ENCODE results near the gene SLC38A8.
A peak's percentile ranks its signal among the peaks of the same experiment; 100 is the strongest.

The SLC38A8 gene

DNA sequence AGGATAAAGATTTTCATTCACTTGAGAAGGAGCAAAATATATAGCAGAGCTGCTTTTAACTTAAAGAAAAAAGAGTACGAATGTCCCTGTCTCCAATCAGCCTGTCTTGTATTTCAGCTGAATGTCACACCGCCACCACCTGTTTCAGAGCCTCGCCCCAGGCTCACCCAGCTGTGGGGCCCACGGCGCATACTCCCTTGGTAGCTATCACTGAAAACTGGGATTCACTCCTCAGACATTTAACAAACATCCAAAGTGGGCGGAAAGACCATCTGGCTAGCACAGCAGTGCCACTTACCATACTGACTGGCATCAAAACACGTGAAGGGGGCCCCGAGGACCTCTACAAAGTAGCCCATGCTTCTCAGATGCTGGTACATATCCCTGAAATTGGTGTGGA, 25.4 kb upstream of the SLC38A8 start:
- DNase-seq, result no peak

DNA sequence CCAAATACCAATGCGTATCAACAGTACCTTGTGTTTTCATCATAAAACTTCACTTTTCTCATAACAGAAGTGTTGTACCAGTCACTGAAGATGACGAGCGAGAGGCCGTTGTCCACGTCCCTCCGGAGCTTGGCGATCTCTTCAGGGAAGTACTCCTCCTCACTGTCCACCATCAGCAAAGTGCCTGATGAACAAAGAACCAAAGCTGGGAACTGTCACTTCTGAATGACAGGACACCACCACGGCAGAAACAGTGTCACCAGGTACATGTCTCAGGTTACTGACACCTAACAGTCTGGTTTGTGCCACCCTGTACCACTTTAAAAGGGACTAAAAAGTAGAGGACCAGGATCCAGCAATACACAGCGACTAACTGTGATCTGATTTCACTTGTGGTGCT, 25.0 kb upstream of the SLC38A8 start:
- no peak for DNase-seq

DNA sequence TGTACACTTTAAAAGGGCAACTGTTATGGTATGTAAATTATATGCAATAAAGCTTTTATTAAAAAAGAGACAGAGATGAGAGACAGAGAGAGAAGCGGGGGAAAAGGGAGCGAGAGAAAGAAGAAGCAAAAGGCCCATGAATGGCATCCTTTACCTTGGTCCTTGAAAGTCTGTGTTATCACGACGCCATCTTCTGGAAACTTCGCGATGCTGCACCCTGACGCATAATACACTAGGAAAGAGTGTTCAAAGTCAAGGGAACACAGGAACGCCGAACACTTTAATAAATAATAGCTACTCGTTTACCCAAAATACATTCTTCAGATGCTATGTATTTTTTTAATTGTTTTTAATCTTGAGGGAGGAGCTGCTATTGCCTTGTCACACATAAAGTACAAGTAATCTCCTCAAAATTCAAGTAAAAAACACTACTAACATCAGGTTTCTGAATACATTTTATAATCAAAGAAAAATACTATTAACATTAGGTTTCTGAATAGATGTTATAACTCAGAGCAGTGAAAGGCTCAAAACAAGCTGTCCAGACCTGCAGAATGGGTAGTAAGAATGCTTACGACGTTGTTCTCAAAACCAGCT, 23.0 kb upstream of the SLC38A8 start:
- DNase-seq, result peak; percentile 52

DNA sequence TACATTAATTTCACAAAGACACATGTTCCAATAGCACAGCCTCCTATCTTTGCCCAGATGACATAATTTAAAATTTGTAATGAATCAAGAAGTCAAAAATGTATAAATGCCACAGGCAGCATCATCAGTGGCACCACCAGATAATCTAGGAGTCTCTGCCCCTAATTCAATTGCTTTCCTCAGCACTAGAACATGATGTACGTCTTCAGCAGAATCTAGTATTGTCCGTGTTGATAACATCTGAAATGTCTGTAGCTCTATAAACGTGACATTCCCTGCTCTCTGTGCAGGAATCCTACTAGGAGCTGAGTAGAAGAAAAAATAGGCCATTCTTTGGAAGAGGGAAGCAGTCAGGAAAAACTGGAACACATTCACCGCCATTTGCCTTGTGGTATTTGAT, 21.4 kb upstream of the SLC38A8 start:
- DNase-seq, result no peak

DNA sequence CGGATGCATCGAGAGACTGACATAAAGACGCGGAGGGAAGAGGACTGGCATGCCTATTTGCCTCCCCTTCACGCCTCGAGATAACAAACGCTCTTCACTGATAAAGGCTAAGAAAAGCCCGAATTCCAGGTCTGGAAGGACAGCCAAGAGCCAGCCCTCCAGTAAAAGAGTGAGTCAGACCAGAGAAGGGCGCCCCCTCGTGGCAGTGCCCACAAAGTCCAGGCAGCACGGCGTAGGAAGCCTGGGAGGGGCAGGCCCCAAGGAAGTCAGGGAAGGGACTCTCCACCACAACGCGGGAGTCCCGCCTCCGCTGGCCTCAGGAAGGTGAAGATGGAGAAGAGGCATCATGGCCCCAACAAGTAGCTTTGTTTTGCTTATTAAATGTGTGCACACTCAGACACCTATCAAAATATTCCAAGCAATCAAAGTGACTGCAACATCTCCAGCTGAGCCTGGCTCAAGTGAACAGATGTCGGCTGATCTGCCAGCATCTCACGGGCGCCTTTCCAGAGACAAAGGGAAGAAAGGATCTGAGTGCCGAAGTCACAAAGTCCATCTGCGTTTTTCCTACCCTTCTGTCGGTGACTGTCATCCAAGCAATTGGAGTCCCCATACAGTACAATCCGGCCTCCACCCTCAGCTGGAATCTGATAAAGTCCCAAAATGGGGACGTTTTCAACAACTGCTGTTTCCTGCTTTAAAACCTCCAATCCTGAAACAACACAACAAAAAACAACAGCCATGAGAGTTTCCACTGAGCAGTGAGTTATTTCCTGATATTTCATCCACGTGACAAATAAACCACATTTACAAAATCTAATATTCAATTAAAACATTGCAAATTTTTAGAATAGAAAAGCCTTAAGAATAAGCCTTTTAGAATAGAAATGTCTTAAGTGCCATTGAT, 20.4 kb upstream of the SLC38A8 start:
- DNase-seq, result peak; percentile 64

DNA sequence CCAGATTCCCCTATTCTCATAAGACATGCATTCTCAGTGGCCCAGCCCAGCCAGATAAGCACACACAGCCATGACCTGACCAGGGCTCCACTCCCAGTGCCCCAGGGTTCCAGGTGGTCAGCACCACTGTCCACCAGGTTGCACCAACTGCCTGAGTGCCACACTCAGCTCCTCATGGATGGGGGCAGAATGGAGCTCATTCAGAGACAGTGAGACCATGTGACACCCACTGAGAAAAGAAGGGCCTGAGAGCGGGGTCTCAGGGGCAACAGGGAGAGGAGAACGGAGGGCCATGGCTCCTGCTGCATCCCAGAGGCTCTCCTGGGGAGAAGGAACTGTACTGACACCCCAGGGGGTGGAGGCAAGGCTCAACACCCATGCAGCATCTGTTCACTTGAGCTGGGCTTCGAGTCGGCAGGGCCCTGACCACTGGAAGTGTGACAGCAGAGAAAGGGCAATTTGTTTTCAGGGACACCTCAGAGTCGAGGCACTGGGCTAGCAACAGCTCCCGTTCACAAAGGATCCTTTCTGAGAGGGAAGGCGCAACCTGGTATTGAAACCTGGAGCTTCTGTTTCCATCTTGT, 18.7 kb upstream of the SLC38A8 start:
- DNase-seq, result no peak

DNA sequence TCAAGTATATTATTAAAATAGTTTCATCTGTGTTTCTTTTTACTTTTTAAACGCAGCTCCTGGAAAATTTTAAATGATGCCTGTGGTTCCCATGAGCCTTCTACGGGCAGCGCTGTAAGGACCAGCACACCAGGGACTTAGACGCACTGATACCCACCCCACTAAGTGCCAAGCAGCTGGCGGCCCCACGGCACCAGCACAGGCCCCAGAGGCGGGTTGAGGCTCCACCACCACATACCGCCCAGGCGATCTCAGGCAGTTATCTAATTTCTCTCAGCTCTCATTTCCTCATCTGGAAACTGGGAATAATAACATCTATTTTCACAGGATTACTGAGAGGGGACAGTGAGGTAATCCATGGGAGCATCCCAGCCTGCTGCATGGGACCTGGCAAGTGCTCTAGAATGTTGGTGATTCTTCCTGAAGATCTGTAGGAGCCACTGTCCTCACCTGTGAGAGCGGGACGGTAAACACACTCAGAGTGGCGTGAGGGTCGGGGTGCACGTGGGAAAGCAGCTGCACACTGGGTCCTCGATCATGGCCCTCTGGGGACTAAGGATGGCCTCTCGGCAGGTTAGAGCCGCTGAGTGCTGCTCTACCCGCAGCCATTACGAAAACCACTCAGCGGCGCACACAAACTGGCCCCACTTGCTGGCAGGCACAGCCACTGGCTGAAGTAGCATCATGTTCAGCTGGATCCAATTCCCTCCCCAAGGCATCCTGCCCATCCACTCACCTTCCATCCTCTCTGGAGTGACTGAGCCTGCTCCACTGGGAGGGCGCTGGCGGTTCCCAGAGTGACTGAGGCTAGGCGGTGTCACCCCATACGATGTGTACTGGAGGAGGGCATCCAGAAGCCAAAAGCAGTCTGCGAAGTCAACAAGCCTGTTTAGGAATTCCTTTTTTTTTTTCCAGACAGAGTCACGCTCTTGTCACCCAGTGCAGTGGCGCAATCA, 17.6 kb upstream of the SLC38A8 start:
- DNase-seq, result no peak

DNA sequence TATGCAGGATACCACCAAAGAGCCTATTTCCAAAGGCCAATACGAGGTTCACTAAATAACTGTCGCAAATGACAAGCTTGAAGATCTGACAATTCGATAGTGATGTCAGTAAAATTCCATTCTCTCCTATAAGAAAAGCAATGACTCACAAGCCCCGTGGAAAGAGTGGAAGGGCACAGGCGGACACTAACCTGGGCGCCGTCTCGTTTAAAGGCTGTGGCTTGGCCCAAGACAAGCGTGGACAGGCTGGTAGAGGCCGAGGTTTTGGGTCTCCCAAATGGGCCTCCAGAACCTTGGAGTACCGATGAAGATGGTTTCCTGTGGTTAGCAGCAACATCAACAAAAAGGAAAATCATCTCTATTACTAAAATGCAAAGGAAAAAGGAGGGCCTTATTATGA, 16.5 kb upstream of the SLC38A8 start:
- DNase-seq, result no peak

DNA sequence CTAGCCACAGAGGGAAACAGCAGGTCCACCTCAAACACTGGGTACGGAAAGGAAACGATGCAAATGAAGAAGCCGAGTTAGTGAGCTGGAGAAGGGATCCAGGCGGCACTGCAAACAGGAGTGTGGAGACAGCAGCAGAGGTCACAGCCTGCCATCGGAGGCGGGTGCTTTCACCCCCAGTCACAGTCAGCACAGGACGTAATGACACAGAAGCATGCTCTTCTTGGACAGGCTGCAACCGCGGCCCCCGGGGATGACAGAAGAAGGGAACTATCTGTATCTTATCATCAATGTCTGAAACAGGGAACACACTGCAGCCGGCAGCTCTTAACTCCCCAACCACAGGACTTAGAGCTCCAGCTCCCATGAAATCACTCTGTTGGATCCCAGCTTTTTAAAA, 16.1 kb upstream of the SLC38A8 start:
- no peak for DNase-seq

DNA sequence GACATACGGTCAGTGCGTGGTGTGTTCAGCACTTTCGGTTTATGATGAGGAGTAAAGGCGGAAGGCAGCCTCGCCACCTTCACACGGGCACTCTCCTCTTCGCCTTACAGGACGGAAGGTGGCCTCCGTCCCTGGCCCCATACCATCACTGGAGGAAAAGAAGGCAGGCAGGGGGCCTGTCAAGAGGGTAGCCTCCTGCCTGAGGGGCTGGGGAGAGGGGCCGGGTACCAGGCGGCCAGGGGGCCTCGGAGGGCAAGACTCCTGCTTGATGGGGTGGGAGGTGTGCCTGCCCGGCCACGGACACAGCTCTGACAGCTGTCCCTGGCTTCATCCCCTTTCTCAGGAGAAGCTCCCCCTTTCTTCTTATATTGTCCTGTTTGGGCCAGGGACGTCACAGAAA, 15.6 kb upstream of the SLC38A8 start:
- no peak for DNase-seq

DNA sequence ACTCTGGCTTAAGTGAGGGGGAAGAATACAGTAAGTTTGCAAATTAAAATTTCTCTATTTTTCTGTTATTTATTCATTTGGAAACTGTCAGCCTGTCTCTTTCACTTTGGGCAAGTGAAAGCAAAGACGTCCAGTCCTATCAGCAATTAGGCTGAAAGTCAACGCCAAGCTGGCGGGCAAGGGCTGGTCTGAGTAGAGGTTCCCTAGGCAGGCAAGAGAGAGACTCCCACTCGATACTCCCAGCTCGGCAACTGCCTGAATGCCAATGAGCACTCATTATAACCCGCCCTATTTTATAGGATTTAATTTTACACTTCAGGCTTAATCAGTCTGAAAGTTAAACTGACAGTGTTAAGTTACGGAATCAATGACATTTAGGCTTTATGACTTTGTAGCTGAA, 14.3 kb upstream of the SLC38A8 start:
- DNase-seq, result no peak

DNA sequence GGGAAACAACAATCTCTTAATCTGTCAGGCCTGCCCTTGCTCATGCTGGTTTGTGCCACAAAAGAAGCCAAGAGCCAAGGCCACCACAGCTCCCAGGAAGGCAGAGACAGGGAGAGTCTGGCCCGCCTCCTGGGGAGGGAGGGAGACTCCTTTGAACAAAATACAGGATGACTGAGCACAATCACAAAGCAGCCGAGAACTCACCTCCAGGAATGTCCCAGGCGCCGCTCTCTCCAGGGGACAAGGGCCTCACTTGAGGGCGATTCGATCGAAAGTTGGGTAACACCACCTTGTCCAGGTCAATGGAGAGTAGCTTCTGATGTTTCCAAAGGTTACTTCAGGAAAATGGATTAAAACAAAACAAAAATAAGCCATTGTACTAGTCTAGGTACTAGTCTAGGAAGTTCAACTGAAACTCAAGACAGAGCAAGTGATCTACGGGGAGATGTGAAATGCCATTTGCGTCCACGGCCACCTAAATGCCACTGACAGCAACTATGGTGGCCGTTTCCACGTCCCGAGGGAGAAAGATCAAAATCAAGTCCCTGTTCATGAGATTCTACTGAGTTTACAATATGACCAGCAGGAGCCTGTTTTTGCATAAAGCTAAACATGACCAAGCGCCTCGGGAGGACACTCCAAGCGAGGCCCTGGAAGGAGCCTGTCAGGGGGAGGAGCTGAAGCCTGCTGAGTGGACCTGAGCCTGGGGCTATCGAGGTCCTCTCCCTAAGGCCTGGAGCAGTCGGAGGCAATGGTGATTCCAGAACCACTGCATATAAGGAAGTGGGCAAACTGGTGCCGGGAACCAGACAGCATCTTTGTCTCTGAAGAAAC, 13.4 kb upstream of the SLC38A8 start:
- DNase-seq, result no peak

DNA sequence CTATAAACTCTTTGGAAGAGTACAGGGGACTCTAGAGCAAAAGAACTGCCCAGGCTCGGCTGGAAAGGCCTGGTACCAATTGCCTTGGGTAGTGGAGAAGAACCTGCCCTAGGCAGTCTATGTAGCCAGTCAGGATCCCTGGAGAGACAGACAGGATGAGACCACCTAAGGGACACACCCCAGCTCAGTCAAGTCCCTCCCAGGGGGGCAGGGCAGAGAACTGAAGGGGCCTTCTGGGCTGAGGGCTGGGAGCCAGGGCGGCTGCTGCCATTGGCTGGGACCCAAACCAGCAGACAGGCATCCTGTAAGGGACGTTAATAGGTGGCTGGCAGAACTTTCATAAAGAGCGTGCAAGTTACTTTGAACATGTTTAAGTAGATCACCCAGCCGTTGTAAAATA, 12.8 kb upstream of the SLC38A8 start:
- no peak for DNase-seq

DNA sequence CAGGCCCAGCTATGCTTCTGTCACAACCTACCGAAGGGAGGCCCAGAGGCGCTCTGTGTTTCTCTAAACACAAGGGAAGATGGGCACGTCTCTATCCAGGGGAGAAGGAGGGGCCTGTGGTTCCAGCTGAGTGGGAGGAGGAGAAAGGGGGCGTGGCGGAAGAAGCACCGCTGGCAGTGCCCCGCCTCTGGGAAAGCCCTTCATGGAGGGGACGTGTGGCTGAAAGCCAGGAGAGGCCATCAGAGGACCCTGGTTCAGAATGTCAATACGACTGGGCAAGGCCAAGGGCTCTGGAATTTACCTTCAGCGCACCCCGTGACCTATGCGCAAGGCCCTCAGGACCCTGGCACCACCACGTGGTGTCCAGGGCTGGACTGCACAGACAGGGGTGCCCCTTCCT, 12.3 kb upstream of the SLC38A8 start:
- DNase-seq, result no peak

DNA sequence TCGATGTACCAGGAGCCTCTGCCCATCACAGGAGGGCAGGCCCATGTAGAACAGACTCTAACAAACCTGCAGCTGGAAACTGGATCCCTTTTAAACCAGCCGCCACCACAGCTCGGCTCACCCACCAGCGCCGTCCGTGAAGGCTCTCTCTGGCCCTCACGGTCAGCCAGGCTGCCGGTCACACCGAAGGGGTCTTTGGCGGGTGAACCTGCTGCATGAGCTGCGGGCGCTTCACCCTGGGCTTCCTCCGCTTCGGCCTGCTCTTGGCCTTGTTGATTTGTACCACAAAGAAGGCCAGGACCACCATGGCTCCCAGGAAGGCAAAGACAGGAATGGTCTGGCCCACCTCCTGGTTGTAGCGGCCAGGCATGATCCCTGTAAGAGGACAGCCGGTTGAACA, 11.7 kb upstream of the SLC38A8 start:
- no peak for DNase-seq

DNA sequence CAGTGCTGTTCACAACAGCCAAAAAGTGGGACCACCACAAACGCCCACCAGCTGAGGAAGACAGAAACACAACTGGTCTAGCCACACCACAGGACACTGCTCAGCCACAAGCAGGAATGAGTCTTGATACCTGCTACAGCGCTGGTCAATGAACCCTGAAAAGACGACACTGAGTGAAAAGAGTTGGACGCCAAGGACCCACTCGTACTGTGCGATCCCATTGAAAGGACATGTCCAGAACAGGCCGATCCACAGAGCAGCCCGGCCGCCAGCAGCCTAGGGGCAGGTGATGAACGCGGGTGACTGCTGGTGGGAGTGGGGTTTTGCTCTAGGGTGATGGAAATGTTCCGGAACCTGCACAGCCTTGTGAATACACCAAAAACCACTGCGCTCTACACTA, 10.6 kb upstream of the SLC38A8 start:
- no peak for DNase-seq

DNA sequence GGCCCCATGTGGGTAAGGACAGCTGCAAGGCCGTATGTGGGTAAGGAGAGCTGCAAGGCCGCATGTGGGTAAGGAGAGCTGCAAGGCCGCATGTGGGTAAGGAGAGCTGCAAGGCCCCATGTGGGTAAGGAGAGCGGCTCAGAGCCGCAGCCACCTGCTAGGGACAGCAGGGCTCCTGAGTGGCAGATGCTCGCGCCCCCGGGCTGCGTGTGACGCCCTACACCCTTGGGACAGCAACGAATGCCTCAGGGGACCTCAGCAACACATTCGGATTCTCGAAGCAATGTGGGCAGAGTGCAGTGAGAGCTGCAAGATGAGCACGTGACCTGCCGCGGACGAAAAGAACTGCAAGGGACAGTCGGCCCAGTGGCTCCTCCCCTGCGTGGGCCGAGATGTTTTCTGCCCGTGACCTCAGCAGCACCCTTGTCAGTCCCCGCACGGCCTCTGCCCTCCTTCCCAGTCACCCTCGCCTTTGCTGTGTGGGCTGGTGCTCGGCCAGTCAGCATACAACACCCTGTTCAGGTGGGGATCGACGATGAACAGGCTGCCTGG, 9.6 kb upstream of the SLC38A8 start:
- DNase-seq, result no peak

DNA sequence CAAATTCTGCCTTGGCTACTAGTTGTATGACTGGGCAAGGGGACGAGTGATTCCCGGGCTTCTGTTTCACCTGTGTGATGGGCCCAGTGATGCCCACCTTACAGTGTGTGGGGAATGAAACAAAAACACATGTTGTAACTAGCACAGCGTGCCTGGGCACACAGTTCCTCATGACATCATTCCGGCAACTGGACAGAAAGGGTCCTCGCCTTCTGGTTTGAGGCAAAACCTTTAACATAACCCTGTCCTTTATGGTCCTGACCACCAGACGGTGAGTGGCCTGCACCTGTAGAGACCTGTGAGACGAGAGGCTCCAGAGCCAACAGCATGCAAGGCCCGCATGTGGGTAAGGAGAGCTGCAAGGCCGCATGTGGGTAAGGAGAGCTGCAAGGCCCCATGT, 7.7 kb upstream of the SLC38A8 start:
- DNase-seq, result no peak

DNA sequence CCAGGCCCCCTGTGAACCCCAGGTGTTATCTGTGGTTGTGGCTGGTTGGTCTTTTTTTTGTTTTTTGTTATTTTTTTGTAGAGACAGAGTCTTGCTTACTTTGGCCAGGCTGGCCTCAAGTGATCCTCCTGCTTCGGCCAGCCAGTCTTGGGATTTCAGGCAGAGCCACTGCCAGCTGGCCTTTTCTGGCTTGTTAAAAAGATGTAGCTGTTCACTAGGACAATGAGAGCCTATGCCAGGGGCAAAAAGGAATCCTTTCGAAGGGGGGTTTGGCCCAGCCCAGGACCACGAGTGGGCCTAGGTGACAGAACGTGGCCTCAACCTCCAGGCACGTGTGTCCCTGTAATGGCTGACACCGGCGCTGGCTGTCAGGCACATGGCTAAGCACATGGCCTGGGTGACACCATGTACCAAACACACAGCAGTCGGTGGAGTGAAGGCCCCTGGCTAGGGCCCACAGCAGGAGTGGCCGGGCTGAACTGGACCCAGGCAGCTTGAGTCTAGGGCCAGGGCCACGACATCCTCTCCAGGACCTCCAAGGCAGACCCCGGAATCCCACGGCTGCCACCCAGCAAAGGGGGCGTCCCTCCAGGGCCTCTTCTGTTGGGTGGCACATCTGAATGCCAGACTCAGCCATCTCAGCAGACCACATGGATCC, 6.9 kb upstream of the SLC38A8 start:
- no peak for DNase-seq

DNA sequence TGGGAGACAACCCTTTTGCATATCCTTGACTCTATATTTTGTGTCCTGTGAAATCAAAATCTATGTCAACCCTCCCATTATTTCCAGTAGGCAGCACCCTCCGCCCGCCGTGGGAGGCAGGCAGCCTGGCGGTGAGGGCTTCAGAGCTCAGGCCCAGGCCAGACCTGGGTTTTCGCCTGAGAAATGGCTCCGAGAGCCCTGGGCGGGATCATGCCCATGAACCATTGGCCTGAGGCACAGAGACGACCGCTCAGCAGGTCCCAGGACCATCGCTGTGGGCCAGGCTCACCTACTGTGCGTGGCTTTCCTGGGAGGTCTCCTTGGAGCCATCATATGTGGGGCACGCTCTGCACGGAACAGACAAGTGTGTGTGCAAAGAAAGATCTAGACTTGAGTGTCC, 6.3 kb upstream of the SLC38A8 start:
- no peak for DNase-seq

DNA sequence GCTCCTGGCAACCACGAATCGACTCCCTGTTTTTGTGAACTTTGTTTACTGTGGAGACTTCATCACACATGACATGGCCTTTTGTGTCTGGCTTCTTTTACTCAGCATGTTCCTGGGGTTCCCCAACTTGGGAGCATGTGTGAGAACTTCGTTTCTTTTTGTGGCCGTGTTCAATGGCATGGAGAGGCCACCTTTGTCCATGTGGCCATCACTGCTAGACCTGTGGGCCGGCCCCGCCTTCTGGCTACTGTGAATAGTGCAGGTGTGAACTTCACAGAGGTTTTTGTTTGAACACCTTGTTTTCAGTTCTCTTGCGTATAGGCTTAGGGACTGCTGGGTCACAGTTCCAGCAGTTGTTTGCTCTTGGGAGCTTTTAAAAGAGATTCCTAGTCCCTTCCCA, 5.7 kb upstream of the SLC38A8 start:
- no peak for DNase-seq
